Parathyroid adenoma (tissue), 2 donors: ENCODE results near the gene PRKAR2B.

Experiments
- H2AFZ ChIP-seq: fragments of 300-600 bp; sonication (generic); one replicate; pipeline ENCODE4 v1.7.0; 2017; ENCODE audit warnings: antibody characterized with exemption, mild to moderate bottlenecking
- H3K27ac ChIP-seq: fragments of 300-600 bp; sonication (generic); one replicate; pipeline ENCODE4 v1.7.0; 2017
- H3K27me3 ChIP-seq: fragments of 300-600 bp; sonication (generic); one replicate; pipeline ENCODE4 v1.7.0; 2017; ENCODE audit warnings: low read length; ENCODE audit not compliant: control insufficient read depth, insufficient read depth
- H3K36me3 ChIP-seq: fragments of 300-600 bp; sonication (generic); one replicate; pipeline ENCODE4 v1.7.0; 2017; ENCODE audit warnings: low read length; ENCODE audit not compliant: control insufficient read depth, insufficient read depth
- H3K4me1 ChIP-seq: fragments of 300-600 bp; sonication (generic); one replicate; pipeline ENCODE4 v1.7.0; 2017; ENCODE audit warnings: control low read depth
- H3K4me2 ChIP-seq: fragments of 300-600 bp; sonication (generic); one replicate; pipeline ENCODE4 v1.7.0; 2017; ENCODE audit warnings: low read length
- H3K4me3 ChIP-seq: fragments of 300-600 bp; sonication (generic); one replicate; pipeline ENCODE4 v1.7.0; 2017; ENCODE audit warnings: low read depth, low read length
- H3K79me2 ChIP-seq: fragments of 300-600 bp; sonication (generic); one replicate; pipeline ENCODE4 v1.7.0; 2017; ENCODE audit warnings: control low read depth
- H3K9ac ChIP-seq: fragments of 300-600 bp; sonication (generic); one replicate; pipeline ENCODE4 v1.7.0; 2017; ENCODE audit warnings: mild to moderate bottlenecking
- H3K9me3 ChIP-seq: fragments of 300-600 bp; sonication (generic); one replicate; pipeline ENCODE4 v1.7.0; 2017; ENCODE audit warnings: low read length; ENCODE audit not compliant: control insufficient read depth
- TF ChIP-seq, protein P1 (sequence below): fragments of 300-600 bp; sonication (generic); IDR thresholded peaks from one replicate; pipeline ENCODE4 v1.7.0; 2017; ENCODE audit warnings: antibody characterized with exemption, mild to moderate bottlenecking
- donor health status: primary hyperparathyroidism.

PRKAR2B gene

GRCh38 chr7:107026166-107026565 lies 18.3 kb upstream of the PRKAR2B start:
- H3K9me3 ChIP-seq = no peaks in the 10 kb centered on the region
- H3K9ac ChIP-seq = no peak overlapping the region
- no peaks in the 10 kb centered on the region for H3K79me2 ChIP-seq

DNA sequence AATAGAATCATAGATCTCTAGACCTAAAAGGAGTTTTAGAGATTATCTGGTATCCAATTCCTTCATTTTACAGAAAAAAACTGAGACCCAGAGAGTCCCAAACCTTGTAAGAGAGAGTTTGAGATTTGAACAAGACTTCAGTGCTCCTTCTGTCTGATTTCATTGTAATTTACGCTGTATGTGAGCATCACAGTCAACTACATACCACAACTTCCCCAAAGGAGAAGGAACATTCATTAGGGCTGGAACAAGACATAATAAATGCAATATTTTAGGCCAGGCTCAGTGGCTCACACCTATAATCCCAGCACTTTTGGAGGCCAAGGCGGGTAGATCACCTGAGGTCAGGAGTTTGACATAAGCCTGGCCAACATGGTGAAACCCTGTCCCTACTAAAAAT lies 17.3 kb upstream of the PRKAR2B start:
- Histone ChIP-seq H3K27ac (no peak overlapping the region), H3K9ac (no peak overlapping the region), H3K9me3 (no peaks in the 10 kb centered on the region), H3K4me3 (no peak overlapping the region), H3K79me2 (no peaks in the 10 kb centered on the region), H3K36me3 (no peaks in the 10 kb centered on the region), H3K4me1 (peaks cover 3% of the 10 kb centered on the region), H3K4me2 (no peak overlapping the region), H3K27me3 (no peaks in the 10 kb centered on the region), H2AFZ (no peak overlapping the region)
- TF ChIP-seq, protein P1, sequence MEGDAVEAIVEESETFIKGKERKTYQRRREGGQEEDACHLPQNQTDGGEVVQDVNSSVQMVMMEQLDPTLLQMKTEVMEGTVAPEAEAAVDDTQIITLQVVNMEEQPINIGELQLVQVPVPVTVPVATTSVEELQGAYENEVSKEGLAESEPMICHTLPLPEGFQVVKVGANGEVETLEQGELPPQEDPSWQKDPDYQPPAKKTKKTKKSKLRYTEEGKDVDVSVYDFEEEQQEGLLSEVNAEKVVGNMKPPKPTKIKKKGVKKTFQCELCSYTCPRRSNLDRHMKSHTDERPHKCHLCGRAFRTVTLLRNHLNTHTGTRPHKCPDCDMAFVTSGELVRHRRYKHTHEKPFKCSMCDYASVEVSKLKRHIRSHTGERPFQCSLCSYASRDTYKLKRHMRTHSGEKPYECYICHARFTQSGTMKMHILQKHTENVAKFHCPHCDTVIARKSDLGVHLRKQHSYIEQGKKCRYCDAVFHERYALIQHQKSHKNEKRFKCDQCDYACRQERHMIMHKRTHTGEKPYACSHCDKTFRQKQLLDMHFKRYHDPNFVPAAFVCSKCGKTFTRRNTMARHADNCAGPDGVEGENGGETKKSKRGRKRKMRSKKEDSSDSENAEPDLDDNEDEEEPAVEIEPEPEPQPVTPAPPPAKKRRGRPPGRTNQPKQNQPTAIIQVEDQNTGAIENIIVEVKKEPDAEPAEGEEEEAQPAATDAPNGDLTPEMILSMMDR = no peak

More at GRCh38 chr7:107026166-107026565, 18.3 kb upstream of the PRKAR2B start:
- TF ChIP-seq, protein P1 = no peak
- Histone ChIP-seq H3K27ac (no peak overlapping the region), H2AFZ (no peak overlapping the region), H3K4me2 (no peak overlapping the region), H3K4me3 (no peak overlapping the region), H3K4me1 (peaks cover 3% of the 10 kb centered on the region), H3K27me3 (no peaks in the 10 kb centered on the region), H3K36me3 (no peaks in the 10 kb centered on the region)

DNA sequence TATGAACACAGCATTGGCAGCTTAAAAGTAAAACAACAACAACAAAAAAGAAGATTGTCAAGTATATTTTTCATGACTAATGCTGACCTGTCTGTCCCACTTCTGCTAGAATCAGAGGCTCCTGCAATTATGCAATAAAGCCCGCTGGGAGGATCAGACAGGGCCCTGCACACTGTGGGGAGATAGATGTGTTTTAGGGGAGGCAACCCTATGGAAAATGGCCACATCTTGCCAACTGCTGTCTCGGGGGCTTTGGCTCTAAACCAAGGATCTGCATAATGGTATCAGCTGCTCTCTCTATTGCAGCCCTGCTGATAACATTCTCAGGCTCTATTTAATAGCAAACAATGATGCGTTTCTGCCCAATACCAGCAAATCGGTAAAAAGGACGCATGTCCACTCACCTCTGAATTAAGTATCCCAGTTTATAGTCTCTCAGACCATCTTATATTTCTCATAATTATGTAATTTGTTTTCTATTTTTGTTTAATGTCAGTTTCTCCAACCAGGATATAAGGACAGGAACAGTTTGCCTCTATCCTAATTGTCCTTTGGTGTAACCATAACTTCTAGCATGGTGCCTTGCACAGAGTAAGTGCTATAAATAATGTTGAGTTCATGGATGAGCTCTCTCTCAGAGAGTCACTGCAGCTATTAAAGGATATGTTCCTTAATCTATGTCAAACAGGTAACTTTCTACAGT lies 15.3 kb upstream of the PRKAR2B start:
- H3K9ac ChIP-seq = no peak overlapping the region
- TF ChIP-seq, protein P1 = no peak
- no peaks in the 10 kb centered on the region for H3K36me3 ChIP-seq
- H3K27ac ChIP-seq = no peak overlapping the region
- no peaks in the 10 kb centered on the region for H3K27me3 ChIP-seq
- H3K9me3 ChIP-seq = no peaks in the 10 kb centered on the region
- peaks cover 12% of the 10 kb centered on the region for H3K4me1 ChIP-seq
- H3K79me2 ChIP-seq = no peaks in the 10 kb centered on the region
- H2AFZ ChIP-seq = peak overlapping the region; percentile 25
- no peak overlapping the region for H3K4me3 ChIP-seq
- no peak overlapping the region for H3K4me2 ChIP-seq

GRCh38 chr7:107029764-107030286 lies 14.7 kb upstream of the PRKAR2B start:
- no peaks in the 10 kb centered on the region for H3K79me2 ChIP-seq
- no peaks in the 10 kb centered on the region for H3K27me3 ChIP-seq
- TF ChIP-seq, protein P1 = no peak

DNA sequence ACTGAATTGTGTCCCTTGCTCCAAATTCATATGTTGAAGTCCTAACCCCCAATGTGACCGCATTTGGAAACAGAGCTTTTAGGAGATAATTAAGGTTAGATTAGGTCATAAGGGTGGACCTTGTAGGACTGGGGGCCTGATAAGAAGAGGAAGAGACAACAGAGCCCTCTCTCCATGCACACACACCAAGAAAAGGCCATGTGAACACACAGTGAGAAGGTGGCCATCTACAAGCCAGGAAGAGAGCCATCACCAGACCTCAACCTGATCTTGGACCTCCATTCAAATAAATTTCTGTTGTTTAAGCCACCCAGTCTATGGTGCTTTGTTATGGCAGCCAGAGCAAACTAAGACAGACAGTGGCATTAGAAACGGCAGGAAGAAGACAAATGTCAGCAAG lies 12.5 kb upstream of the PRKAR2B start:
- Histone ChIP-seq H3K79me2 (no peaks in the 10 kb centered on the region), H2AFZ (peak overlapping the region; percentile 67), H3K4me3 (no peak overlapping the region), H3K4me2 (no peak overlapping the region), H3K27ac (no peak overlapping the region), H3K9me3 (no peaks in the 10 kb centered on the region), H3K4me1 (peaks cover 12% of the 10 kb centered on the region), H3K36me3 (no peaks in the 10 kb centered on the region), H3K27me3 (no peaks in the 10 kb centered on the region), H3K9ac (no peak overlapping the region)
- TF ChIP-seq, protein P1 = no peak

More at GRCh38 chr7:107029764-107030286, 14.7 kb upstream of the PRKAR2B start:
- Histone ChIP-seq H3K4me1 (peaks cover 12% of the 10 kb centered on the region), H3K9me3 (no peaks in the 10 kb centered on the region), H2AFZ (no peak overlapping the region), H3K4me2 (no peak overlapping the region), H3K4me3 (no peak overlapping the region), H3K27ac (no peak overlapping the region), H3K36me3 (no peaks in the 10 kb centered on the region), H3K9ac (no peak overlapping the region)
